Renal cortex interstitium (tissue), 11 donors: ENCODE results near the gene DEFB108B. TPM values are rescaled to one million over a fixed set of nuclear protein-coding genes. Genes with fewer than 3 reads are reported as not detected.
"Not testable (repeated sequence)": the region's sequence is repeated elsewhere in the genome, so short reads cannot be mapped to it uniquely, and the experiment has no call there.

ENCODE experiments used
- DNase-seq, 11 donors: peaks; one replicate each; pipeline ENCODE4 v3.0.0-alpha.2; 2013; ENCODE audit warnings: low read depth in 9 of 11, low spot score in 4 of 11; ENCODE audit errors: extremely low read depth in 1 of 11
- polyA plus RNA-seq, 3 donors: library from polyadenylated mRNA; unstranded; fragments of 120-200 nt; gene quantifications; one replicate each; pipeline ENCODE4 v1.2.1, GENCODE V29; 2013; ENCODE audit not compliant: insufficient read length in 3 of 3

DEFB108B gene
- polyA plus RNA-seq, 3 donors: not detected

DNA sequence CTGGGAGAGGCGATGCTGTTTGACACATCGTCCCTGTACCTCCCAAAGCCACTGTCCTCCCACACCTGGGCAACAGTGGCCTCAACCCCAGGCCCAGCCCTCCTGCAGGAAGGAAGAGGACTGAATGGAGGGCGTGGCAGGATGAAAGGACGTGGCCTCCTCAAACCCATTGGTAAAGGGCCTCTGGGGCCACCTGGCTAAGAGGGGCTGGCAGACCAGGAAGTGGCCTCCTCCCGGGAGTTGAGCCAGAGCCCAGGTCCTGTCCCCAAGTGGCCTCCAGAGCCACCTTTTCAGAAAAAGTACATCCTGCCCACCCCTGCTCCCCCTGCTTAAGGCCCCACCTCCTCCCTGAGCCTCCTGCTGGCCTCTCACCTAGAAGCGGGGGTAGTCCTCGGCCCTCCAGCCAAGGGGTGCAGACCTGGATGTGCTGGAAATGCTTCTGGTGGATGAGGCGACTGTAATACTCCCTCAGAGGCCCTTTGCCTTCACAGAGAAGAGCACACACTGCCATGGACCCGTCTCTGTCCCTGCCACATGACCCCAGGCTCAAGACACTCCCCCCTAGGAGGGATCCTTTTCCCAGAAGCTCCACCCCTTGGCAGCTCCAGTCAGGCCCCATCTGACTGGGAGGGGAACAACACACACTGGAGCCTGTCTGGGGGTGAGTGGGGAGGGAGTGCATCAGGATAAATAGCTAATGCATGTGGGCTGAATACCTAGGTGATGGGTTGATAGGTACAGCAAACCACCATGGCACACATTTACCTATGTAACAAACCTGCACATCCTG lies 28.6 kb upstream of the DEFB108B start:
- not testable (repeated sequence) for DNase-seq

DNA sequence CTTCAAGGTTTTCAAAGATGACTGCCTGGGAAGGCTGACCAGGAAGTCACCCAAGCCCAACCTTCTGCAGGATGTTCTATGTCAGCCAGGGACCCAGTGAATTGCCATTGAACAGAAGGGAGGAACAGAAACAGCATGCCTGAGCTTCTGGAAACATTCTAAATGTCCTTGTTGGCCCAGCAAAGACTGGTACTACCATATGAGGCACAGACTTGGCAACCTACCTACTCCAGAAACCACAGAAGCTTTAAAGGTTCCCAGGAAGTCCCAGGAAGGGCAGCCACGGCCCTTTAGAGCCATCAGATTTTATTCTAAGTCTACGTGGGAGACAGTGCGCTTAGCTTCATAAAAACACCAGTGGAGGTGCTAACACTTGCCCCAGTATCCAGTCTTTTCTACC lies 20.5 kb upstream of the DEFB108B start:
- not testable (repeated sequence) for DNase-seq

DNA sequence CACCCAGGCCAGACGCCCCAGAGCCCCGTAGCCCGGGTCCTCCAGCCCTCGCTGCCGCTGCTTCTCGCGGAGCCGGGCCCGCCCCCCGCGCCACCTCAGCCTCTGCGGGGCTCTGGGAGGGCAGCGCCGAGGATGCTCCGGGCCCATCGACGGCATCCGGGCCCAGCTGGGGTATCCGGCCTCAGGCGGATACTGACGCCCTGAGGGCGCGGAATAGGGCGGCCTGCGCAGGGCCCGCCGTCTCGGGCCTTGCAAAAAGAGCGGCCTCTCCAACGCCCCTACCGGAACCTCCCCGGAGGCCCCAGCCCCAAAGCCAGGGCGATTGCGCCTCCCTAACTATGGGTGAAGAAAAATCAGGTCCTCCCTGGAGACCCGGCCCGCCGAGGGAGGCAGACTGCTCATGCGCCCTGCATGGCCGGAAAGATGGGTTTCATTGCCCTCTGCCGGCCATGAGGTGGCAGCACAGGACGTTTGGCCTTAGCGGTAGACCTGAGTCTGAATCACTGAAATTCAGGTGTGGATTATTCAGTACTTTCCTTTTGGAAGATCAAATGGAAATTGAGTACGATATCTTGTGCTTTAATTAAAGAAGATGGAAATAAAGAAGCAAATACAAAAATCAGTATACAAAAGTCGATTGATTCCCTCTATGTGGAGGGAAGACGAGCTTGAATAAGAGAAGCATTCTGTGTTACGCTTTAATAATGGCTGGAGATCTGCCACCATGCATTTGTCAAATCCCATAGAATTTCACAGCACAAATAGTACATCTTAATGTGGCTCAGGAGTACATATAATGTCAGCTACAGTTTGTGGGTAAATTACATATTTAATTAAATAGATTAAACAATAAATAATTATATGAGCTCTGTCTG lies 19.3 kb upstream of the DEFB108B start:
- DNase-seq: peak; percentile 10 to 68 (median 46)

DNA sequence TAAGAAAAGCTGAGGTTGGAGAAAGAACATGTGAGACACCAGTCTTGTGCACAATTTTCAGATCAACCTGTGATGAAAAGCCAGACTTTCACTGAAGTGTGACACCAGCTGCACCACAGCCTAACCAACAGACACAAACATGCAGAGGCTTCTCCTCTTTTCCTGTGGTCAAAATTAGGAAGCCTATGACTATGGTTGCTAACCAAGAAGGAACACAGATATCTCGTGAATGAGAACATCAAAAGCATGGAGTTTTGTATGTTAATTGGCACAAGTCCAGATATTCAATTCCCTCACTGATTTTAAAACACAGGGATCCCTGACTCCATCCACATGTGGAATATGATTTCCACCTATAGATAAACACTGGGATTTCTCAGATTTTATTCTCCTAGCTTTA lies 11.5 kb upstream of the DEFB108B start:
- not testable (repeated sequence) for DNase-seq

DNA sequence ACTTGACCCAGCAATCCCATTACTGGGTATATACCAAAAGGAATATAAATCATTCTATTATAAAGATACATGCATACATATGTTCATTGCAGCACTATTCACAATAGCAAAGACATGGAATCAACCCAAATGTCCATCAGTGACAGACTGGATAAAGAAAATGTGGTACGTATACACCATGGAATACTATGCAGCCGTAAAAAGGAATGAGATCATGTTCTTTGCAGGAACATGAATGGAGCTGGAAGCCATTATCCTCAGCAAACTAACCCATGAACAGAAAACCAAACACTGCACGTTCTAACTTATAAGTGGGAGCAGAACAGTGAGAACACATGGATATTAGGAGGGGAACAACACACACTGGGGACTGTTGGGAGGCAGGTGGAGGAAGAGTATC lies 3.8 kb upstream of the DEFB108B start:
- DNase-seq: not testable (repeated sequence)

DNA sequence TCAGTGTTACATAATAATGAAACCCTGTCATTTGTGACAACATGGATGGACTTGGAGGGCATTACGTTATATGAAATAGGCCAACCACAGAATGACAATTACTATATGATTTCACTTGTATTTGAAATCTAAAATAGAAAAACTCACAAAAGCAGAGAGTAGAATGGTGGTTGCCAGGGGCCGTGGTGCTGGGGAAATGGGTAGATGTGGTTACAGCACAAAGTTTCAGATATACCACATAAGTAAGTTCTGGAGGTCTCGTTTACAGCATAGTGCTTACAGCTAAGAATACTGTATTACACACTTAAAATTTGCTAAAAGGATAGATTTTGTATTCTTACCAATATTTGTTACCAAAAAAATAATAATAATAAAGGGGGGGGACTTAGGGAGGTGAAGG lies 3.3 kb upstream of the DEFB108B start:
- not testable (repeated sequence) for DNase-seq

DNA sequence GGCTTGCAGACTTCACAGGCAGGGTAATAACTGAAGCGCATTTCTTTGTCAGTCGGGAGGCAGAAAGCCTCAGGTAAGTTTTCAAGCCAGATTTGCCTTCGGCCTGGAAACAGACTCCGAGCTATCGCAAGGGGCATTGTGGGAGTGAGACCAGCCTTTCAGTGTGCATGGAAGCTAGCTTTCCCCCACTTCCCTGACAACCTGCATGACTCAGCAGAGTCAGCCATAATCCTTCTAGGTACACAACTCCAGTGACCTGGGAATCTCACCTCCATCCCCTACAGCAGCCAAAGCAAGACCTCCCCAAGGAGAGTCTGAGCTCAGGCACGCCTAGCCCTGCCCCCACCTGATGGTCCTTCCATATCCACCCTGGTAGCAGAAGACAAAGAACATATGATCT lies 9.7 kb downstream of the DEFB108B start:
- not testable (repeated sequence) for DNase-seq

DNA sequence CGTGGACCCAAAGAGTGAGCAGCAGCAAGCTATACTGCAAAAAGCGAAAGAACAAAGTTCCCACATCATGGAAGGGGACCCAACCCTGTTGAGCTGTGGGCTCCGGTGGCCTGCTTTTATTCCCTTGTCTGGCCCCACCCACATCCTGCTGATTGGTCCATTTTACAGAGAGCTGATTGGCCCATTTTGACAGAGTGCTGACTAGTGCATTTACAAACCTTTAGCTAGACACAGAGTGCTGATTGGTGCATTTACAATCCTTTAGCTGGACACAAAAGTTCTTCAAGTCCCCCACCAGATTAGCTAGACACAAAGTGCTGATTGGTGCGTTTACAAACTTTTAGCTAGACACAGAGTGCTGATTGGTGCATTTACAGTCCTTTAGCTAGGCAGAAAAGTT lies 10.4 kb downstream of the DEFB108B start:
- DNase-seq: not testable (repeated sequence)

DNA sequence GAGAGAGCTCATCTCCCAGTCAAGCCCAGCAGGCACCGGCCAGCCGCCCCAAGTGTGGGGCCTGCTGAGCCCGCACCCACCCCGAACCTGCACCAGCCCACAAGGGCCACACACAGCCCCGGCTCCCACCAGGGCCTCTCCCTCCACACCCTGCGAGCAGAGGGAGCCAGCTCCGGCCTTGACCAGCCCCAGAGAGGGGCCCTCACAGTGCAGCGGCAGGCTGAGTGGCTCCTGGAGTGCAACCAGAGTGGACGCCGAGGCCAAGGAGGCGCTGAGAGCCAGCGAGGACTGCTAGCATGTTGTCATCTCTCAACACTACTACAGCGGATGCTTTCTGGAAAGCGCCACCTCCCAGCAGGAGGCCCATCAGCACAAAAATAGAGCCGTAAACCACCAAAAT lies 10.9 kb downstream of the DEFB108B start:
- no peak for DNase-seq

DNA sequence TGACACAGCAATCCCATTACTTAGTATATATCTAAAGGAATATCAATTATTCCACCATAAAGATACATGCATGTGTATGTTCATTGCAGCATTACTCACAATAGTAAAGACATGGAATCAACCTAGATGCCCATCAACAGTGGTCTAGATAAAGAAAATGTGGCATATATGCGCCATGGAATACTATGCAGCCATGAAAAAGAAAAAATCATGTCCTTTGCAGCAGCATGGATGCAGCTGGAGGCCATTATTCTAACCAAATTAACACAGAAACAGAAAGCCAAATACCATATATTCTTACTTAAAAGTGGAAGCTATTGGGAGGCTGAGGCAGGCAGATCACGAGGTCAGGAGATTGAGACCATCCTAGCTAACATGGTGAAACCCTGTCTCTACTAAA lies 20.9 kb downstream of the DEFB108B start:
- DNase-seq: not testable (repeated sequence)

DNA sequence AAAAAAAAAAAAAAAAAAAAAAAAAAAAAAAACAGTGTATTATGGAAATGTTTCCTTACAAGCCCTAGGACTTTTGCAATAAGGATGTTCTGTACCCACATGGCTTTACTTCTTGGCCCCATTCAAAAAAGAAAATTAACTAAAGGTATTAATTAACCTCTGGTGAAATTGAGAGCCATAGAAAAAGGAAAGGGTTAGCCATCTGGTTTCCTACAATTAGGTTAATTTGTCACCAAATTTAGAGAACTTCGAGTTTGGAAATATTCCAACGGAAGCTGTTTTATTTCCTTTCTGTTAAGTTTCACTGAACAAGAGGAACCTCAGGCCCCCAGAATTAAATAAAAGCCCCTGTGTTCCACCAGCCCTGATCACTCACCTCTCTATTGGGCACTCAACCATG lies 22.9 kb downstream of the DEFB108B start:
- not testable (repeated sequence) for DNase-seq

DNA sequence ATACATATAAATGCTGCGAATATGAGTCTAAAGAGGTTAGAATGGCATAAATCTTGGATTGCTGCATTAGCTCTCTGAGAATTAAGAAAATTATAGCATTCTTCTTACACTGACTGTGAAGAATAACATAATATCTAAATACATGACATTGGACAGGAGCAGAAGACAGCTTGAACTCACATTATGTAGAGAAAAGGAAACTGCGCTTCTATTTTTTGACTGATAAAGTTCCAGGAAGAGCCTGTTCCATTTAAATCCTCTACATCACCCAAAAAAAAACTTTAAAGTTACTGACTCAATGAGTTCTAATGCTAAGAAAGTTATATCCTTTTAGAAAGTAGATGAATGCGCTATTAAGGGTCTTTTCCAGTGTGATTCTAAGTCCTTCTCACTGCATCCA lies 27.8 kb downstream of the DEFB108B start:
- DNase-seq: not testable (repeated sequence)

DNA sequence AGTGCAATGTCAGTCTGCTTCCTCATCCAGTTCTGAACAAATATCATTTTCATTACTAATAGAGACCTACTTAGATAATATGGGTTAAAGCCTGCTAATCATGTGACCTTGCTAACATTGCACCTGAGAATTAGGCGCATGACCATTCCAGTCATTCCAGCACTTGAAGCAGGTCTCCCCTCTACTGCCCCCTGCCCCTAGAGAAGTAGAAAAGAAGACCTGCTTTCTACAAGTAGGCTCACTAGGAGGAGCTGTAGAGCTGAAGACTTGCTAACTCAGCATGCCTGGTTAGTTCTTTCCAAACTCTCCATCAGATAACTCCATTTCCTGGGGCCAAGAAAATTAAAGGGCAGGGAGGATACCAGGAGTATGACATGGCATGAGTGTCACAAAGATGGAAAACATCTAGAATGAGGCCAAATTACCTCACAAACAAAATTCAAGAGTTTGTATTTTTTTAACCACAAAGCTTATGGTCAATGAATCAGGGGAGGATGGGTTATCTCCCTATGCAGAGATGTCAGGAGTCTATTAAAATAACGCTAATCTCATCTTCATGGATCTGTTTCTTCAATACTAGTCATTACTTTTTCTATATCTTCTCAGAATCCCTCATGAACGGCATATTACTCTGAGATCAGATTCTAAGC lies 31.1 kb downstream of the DEFB108B start:
- peak in 10 of 11 donors; percentile 4 to 44 (median 24) for DNase-seq

DNA sequence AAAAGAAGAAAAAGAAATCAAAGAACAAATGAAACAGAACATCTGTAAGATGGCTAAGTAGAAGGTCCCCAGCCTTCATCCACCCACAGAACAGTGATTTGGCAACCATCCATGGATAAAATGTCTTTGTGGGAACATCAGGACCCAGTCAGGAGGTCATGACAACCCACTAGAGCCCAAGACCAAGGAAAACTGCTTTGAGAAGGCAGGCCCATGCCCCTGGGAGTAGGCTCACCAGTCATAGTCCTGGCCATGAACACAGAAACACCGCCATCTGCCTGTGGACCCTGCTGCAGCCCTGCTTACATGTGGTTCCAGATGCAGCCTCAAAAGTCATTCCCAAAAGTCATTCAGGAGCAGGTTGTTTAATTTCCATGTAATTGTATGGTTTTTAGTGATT lies 34.2 kb downstream of the DEFB108B start:
- DNase-seq: not testable (repeated sequence)

DNA sequence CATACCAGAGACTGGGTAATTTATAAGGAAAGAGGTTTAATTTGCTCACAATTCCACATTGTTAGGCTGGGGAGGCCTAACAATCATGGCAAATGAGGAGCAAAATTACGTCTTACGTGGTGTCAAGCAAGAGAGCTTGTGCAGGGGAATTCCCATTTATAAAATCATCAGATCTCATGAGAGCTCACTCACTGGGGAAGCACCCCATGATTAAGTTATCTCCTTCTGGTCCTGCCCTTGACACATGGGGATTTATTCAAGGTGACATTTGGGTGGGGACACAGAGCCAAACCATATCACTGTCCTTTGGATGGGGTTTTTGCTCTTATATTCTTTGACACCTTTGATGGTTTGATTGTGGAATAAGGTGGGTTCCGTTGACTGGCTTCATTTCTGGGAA lies 36.9 kb downstream of the DEFB108B start:
- DNase-seq: not testable (repeated sequence)

DNA sequence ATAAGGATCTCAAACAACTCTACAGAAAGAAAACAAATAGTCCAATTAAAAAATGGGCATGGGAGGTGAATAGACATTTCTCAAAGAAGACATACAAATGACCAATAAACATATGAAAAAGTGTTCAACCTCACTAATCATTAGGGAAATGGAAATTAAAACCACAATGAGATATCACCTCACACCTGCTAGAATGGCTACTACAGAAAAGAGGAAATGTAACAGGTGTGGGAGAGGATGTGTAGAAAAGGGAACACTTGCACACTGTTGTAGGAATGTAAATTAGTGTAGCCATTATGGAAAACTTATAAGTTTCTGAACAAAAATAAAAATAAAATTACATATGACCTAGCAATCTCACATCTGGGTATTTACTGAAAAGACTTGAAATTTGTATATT lies 37.7 kb downstream of the DEFB108B start:
- DNase-seq: not testable (repeated sequence)

DNA sequence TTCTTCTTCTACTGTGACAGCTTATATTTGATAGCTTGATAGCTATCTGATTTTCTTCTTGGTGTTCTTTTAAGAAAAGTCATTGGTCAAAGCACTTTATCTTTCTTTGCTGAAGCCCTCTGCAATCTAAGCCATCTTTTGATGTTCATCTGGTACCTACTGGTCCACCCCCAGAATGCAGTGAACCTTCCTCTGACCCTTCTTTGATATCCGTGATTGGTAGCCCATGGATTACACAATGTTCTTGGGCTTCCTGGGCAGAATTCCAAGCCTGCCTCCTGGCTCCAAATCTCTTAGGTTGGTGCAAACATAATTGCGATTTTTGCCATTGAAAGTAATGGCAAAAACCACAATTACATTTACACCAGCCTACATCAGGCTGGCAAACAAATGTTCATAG lies 43.3 kb downstream of the DEFB108B start:
- DNase-seq: not testable (repeated sequence)

DNA sequence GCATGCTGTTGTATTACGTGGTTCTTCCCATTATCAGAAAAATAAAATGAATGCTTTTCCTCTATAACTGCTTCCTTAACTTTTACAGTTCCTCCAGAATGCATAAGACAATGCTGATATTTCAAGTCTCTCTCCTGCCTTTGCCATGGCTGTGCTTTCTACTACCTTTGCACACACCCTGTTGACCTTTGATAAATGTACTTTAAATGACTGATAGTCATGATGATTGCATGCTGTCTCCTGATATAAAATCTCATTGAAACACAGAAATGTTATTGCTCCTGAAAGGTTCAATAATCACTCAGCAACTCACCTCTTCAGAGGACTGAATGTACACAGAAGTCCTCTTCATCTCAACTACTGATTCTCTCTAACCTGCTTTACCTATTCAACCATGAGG lies 45.1 kb downstream of the DEFB108B start, which contains the start of gene DEFB131B:
Gene DEFB131B (plus strand): TSS at position 395 of the 400 bp plus-strand sequence. CDS start 0 bp downstream, at position 395.
- not testable (repeated sequence) for DNase-seq

DNA sequence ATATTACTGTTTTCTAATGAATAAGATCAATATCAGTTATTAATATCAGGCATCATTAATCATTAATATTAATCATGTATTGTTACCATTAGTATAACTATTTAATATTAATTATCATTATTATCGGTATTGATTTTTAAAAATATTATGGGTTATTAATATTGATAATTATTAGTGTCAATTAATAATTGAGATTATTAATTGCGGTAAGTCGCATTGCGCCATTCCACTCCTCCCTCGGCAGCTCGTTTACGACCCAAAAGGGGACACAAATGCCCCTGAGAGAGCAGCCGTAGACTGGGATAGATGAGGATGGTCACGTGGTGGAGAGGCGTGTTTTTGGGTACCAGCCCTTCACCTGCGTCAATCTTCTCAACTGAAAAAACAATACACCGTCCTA lies 52.8 kb downstream of the DEFB108B start:
- not testable (repeated sequence) for DNase-seq
